Skeletal muscle satellite cell (primary cell): ENCODE data around the gene FHOD3.

Experiments used
- H3K27me3 ChIP-seq: 2 replicates; pipeline ENCODE4 v1.7.0; 2013; ENCODE audit warnings: low read length; ENCODE audit not compliant: control insufficient read depth, insufficient read depth
- H3K36me3 ChIP-seq: 2 replicates; pipeline ENCODE4 v1.7.0; 2013; ENCODE audit warnings: mild to moderate bottlenecking, control low read depth, low read length; ENCODE audit not compliant: insufficient read depth
- H3K4me1 ChIP-seq: 2 replicates; pipeline ENCODE4 v1.7.0; 2013; ENCODE audit warnings: low read length; ENCODE audit not compliant: control insufficient read depth, insufficient read depth
- H3K4me2 ChIP-seq: 2 replicates; pipeline ENCODE4 v1.7.0; 2013; ENCODE audit warnings: mild to moderate bottlenecking, low read length
- H3K4me3 ChIP-seq: 2 replicates; pipeline ENCODE4 v1.7.0; 2013; ENCODE audit warnings: low read length
- H3K9ac ChIP-seq: 2 replicates; pipeline ENCODE4 v1.7.0; 2013; ENCODE audit warnings: mild to moderate bottlenecking, low read depth, low read length, moderate library complexity
- H3K9me3 ChIP-seq: replicated peaks from 2 replicates; pipeline ENCODE4 v1.7.0; 2013; ENCODE audit warnings: mild to moderate bottlenecking, control low read depth, low read length

Gene FHOD3

DNA sequence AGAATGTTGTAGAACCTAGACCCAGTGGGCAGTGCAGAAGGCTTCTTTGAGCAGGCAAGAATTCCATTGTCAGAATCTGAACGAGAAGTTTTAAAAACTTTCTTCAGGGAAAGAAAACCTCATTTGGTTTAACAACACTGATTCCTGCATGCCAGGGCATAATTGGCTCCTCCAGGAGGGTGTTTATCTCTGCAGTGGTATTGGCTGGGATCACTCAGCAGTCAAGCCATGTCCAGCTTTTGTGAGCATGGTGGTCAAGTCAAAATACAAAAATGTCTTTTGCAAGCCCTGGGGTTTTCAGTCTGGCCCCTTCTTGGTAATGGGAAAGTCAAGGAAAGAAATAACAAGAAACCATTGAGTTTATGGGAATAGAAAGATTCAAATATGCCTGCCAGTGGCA, 28.3 kb downstream of the FHOD3 start:
- Histone ChIP-seq H3K27me3 (no peaks in the 10 kb centered on the region), H3K4me2 (no peak overlapping the region), H3K4me1 (peaks cover 14% of the 10 kb centered on the region), H3K4me3 (no peak overlapping the region), H3K9me3 (no peaks in the 10 kb centered on the region), H3K36me3 (no peaks in the 10 kb centered on the region), H3K9ac (no peak overlapping the region)

GRCh38 chr18:36326771-36327170, 29.3 kb downstream of the FHOD3 start:
- Histone ChIP-seq H3K9ac (no peak overlapping the region), H3K4me3 (no peak overlapping the region), H3K4me1 (peaks cover 6% of the 10 kb centered on the region), H3K9me3 (no peaks in the 10 kb centered on the region), H3K36me3 (no peaks in the 10 kb centered on the region), H3K27me3 (no peaks in the 10 kb centered on the region), H3K4me2 (no peak overlapping the region)

- no peaks in the 10 kb centered on the region for H3K9me3 ChIP-seq
- H3K4me2 ChIP-seq: no peak overlapping the region
- H3K4me1 ChIP-seq: no peaks in the 10 kb centered on the region
- H3K4me3 ChIP-seq: no peak overlapping the region
- H3K36me3 ChIP-seq: no peaks in the 10 kb centered on the region
- H3K9ac ChIP-seq: no peak overlapping the region
- no peaks in the 10 kb centered on the region for H3K27me3 ChIP-seq
These were observed 30.1 kb downstream of the FHOD3 start for GRCh38 chr18:36327352-36328316.

GRCh38 chr18:36328385-36328858, 30.9 kb downstream of the FHOD3 start:
- no peak overlapping the region for H3K4me3 ChIP-seq
- no peaks in the 10 kb centered on the region for H3K27me3 ChIP-seq
- no peak overlapping the region for H3K9ac ChIP-seq

DNA sequence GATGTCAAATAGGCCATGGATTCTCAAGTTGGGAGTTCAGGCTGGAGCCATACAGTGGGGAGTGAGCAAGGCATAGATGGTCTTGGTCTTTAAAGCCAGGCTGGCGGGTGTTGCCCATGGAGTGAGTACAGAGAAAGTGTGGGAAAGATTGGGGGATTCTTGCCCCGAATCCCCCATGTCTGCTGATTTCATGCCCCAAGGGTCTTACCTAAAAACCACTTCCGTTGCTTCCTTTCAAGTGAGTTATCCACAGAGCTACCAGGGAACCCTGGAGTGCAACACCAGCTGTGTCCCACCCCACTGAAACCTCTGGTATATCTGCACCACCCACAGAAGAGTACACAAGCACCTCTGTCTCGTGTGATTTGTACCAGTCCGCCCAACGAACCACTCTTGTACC, 31.4 kb downstream of the FHOD3 start:
- Histone ChIP-seq H3K4me1 (peaks cover 5% of the 10 kb centered on the region), H3K9ac (no peak overlapping the region), H3K4me3 (no peak overlapping the region), H3K9me3 (no peaks in the 10 kb centered on the region), H3K27me3 (no peaks in the 10 kb centered on the region), H3K36me3 (no peaks in the 10 kb centered on the region), H3K4me2 (no peak overlapping the region)

More at GRCh38 chr18:36328385-36328858, 30.9 kb downstream of the FHOD3 start:
- H3K4me1 ChIP-seq: peaks cover 1% of the 10 kb centered on the region
- H3K36me3 ChIP-seq: no peaks in the 10 kb centered on the region
- no peak overlapping the region for H3K4me2 ChIP-seq
- no peaks in the 10 kb centered on the region for H3K9me3 ChIP-seq

GRCh38 chr18:36329684-36330434, 32.3 kb downstream of the FHOD3 start:
- H3K4me2 ChIP-seq: no peak overlapping the region
- H3K36me3 ChIP-seq: no peaks in the 10 kb centered on the region
- H3K4me1 ChIP-seq: peaks cover 5% of the 10 kb centered on the region
- H3K9me3 ChIP-seq: no peaks in the 10 kb centered on the region
- H3K4me3 ChIP-seq: no peak overlapping the region
- H3K9ac ChIP-seq: no peak overlapping the region
- H3K27me3 ChIP-seq: no peaks in the 10 kb centered on the region

DNA sequence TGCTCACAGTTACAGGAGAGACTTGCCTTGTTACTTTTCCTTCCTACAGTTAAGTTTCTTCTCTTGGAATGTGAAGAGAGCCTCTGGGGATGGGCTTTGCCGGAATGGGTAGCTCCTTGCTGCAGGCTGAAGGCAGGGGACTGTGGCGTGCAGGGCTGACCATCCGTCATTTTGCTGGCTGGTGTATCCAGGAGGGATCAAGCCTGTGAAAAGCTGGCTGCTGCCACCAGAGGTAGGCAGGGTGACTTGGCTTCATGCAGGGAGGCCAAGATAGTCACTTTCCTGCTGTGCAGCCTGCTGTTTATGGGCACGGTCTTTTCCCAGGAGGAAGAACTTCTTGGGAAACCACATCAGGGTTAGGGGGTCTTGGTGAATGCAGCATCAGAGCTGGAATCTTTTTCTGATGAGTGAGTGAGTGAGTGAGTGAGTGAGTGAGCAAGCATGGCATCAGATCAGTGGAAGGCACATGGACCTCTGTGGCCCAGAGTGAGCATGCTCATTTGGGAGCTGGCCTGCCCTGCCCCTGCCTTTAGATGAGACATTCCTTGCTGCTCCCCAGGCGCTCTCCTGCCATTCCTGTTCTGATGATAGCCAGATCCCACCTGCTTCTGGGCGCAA, 33.0 kb downstream of the FHOD3 start:
- Histone ChIP-seq H3K9ac (no peak overlapping the region), H3K4me2 (no peak overlapping the region), H3K27me3 (no peaks in the 10 kb centered on the region), H3K36me3 (no peaks in the 10 kb centered on the region), H3K4me3 (no peak overlapping the region), H3K9me3 (no peaks in the 10 kb centered on the region), H3K4me1 (peaks cover 5% of the 10 kb centered on the region)

GRCh38 chr18:36331521-36331971, 34.0 kb downstream of the FHOD3 start:
- Histone ChIP-seq H3K36me3 (no peaks in the 10 kb centered on the region), H3K27me3 (no peaks in the 10 kb centered on the region), H3K9me3 (no peaks in the 10 kb centered on the region), H3K4me1 (peaks cover 5% of the 10 kb centered on the region), H3K4me2 (no peak overlapping the region), H3K9ac (no peak overlapping the region), H3K4me3 (no peak overlapping the region)

GRCh38 chr18:36333414-36333813, 35.9 kb downstream of the FHOD3 start:
- Histone ChIP-seq H3K9me3 (no peaks in the 10 kb centered on the region), H3K4me2 (no peak overlapping the region), H3K27me3 (no peaks in the 10 kb centered on the region), H3K9ac (no peak overlapping the region), H3K4me1 (peaks cover 5% of the 10 kb centered on the region), H3K36me3 (no peaks in the 10 kb centered on the region), H3K4me3 (no peak overlapping the region)

DNA sequence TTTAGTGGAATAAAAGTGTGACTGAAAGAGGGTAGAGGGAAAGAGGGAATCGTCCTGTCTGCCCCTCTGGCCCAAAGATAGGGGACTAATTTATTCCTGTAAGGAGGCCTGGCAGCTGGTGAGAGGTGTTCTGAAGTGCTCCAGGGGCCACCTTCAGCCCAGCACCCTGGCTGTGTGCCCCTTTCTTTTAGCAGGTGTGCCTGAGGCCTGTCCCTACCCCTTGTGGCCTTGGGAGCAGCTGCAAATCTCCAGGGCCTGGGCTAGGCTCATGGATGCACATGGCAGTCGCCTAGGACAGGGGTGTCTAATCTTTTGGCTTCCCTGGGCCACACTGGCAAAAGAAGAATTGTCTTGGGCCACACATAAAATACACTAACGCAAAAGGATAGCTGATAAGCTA, 37.3 kb downstream of the FHOD3 start:
- Histone ChIP-seq H3K4me3 (no peak overlapping the region), H3K36me3 (no peaks in the 10 kb centered on the region), H3K4me2 (no peak overlapping the region), H3K9me3 (no peaks in the 10 kb centered on the region), H3K27me3 (no peaks in the 10 kb centered on the region), H3K4me1 (peaks cover 5% of the 10 kb centered on the region), H3K9ac (no peak overlapping the region)
